Loucy (cell line): ENCODE measurements around the gene HMHB1.

Experiments
- H2AFZ ChIP-seq: fragments of 200-600 bp; sonication (generic); 2 replicates; pipeline ENCODE4 v1.6.0; 2016; ENCODE audit warnings: antibody characterized with exemption, mild to moderate bottlenecking, low read length, moderate library complexity
- H3F3A ChIP-seq: fragments of 200-600 bp; 2 replicates; pipeline ENCODE4 v1.6.0; 2016; ENCODE audit warnings: antibody characterized with exemption, low read depth, mild to moderate bottlenecking
- H3K27me3 ChIP-seq: fragments of 200-600 bp; sonication (generic); 2 replicates; pipeline ENCODE4 v1.6.1; 2014; ENCODE audit warnings: low read length, mild to moderate bottlenecking; ENCODE audit not compliant: insufficient read depth, poor library complexity, severe bottlenecking
- H3K36me3 ChIP-seq: fragments of 200-600 bp; sonication (generic); 2 replicates; pipeline ENCODE4 v1.6.1; 2016; ENCODE audit warnings: low read length; ENCODE audit not compliant: insufficient read depth
- H3K4me1 ChIP-seq: fragments of 200-600 bp; sonication (generic); 2 replicates; pipeline ENCODE4 v1.5.1; 2014; ENCODE audit warnings: low read length, mild to moderate bottlenecking; ENCODE audit not compliant: insufficient read depth, poor library complexity, severe bottlenecking
- H3K4me2 ChIP-seq: fragments of 200-600 bp; sonication (generic); 2 replicates; pipeline ENCODE4 v1.6.0; 2014; ENCODE audit warnings: antibody characterized with exemption, low read length, low read depth, mild to moderate bottlenecking; ENCODE audit not compliant: poor library complexity, severe bottlenecking
- H3K4me3 ChIP-seq: fragments of 200-600 bp; sonication (generic); 2 replicates; pipeline ENCODE4 v1.5.1; 2014; ENCODE audit warnings: low read length, mild to moderate bottlenecking, mixed read lengths; ENCODE audit not compliant: poor library complexity, severe bottlenecking
- H3K79me2 ChIP-seq: fragments of 200-600 bp; sonication (generic); 2 replicates; pipeline ENCODE4 v1.6.1; 2014; ENCODE audit warnings: low read length; ENCODE audit not compliant: insufficient read depth
- H3K9ac ChIP-seq: fragments of 200-600 bp; sonication (generic); 2 replicates; pipeline ENCODE4 v1.6.0; 2014; ENCODE audit warnings: mild to moderate bottlenecking, low read depth, low read length, moderate library complexity; ENCODE audit not compliant: poor library complexity, severe bottlenecking
- H3K9me2 ChIP-seq: fragments of 200-600 bp; sonication (generic); replicated peaks from 2 replicates; pipeline ENCODE4 v1.6.1; 2016; ENCODE audit warnings: low read depth, low read length, mixed read lengths
- H3K9me3 ChIP-seq: fragments of 200-600 bp; sonication (generic); 2 replicates; pipeline ENCODE4 v1.6.1; 2014; ENCODE audit warnings: mild to moderate bottlenecking, antibody characterized with exemption, low read length, low read depth; ENCODE audit not compliant: insufficient read depth
- H4K20me1 ChIP-seq: fragments of 200-600 bp; sonication (generic); 2 replicates; pipeline ENCODE4 v1.6.0; 2014; ENCODE audit warnings: antibody characterized with exemption, low read length, mild to moderate bottlenecking; ENCODE audit not compliant: insufficient read depth, poor library complexity, severe bottlenecking
- EZH2phosphoT487 ChIP-seq: fragments of 200-600 bp; IDR thresholded peaks from 2 replicates; pipeline ENCODE4 v1.6.1; 2018; ENCODE audit warnings: antibody characterized with exemption, mild to moderate bottlenecking, moderate library complexity, borderline replicate concordance
- TF ChIP-seq, protein P1 (sequence below): fragments of 200-600 bp; sonication (generic); conservative IDR thresholded peaks from 2 replicates; pipeline ENCODE4 v1.5.1; 2014; ENCODE audit warnings: mild to moderate bottlenecking, antibody characterized with exemption, low read length

The HMHB1 gene

DNA sequence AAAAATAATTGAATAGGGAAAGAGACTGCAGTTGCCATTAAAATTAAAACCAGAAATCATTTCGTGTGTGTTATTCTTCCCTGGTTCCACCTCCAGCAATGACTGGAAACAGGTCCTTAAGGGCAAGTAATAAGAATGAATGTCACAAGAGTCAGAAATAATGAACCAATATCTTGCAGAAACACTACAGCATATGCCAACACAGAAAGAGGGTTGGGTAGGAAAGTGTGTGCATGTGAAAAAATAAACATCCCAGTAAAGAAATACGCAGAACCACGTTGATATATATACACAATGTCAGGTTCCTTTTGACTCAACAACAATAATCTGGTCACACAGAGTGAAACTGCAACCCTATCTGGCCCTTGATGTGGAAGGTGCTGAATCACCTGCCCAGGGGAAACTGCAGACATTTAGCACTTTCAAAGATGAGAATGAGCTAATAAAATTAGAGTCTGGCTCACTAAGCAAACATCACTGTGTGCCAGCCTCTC lies 15.0 kb downstream of the HMHB1 start:
- H3K4me1 ChIP-seq: peaks cover 10% of the 10 kb centered on the region
- no peaks in the 10 kb centered on the region for H4K20me1 ChIP-seq
- no peaks in the 10 kb centered on the region for H3K9me2 ChIP-seq
- H3F3A ChIP-seq: no peaks in the 10 kb centered on the region
- H3K27me3 ChIP-seq: no peaks in the 10 kb centered on the region
- H3K4me2 ChIP-seq: no peak overlapping the region
- no peaks in the 10 kb centered on the region for H3K79me2 ChIP-seq
- H3K9me3 ChIP-seq: no peaks in the 10 kb centered on the region
- H2AFZ ChIP-seq: no peak overlapping the region
- H3K36me3 ChIP-seq: no peaks in the 10 kb centered on the region
- no peak for TF ChIP-seq EZH2phosphoT487
- TF ChIP-seq, protein P1, sequence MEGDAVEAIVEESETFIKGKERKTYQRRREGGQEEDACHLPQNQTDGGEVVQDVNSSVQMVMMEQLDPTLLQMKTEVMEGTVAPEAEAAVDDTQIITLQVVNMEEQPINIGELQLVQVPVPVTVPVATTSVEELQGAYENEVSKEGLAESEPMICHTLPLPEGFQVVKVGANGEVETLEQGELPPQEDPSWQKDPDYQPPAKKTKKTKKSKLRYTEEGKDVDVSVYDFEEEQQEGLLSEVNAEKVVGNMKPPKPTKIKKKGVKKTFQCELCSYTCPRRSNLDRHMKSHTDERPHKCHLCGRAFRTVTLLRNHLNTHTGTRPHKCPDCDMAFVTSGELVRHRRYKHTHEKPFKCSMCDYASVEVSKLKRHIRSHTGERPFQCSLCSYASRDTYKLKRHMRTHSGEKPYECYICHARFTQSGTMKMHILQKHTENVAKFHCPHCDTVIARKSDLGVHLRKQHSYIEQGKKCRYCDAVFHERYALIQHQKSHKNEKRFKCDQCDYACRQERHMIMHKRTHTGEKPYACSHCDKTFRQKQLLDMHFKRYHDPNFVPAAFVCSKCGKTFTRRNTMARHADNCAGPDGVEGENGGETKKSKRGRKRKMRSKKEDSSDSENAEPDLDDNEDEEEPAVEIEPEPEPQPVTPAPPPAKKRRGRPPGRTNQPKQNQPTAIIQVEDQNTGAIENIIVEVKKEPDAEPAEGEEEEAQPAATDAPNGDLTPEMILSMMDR: no peak
- no peak overlapping the region for H3K9ac ChIP-seq
- no peak overlapping the region for H3K4me3 ChIP-seq

DNA sequence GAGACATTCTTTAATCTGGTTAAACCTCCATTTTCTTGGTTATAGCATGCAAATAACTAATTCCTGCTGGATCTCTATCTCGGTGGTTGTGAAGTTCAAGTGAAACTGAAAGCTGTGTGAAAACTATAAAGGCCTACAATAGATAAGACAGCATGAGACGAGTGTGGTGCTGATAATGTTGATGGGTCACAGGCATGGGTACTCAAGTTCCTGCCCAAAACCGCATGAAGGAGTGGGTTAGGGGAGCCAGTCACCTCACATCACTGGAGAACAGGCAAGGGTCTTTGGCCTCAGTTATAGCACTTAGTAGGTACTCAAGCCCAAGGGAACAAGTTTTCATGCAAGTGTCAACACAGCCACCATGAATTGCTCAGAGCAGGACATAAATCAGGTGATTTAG lies 16.7 kb downstream of the HMHB1 start:
- Histone ChIP-seq H2AFZ (peak overlapping the region; percentile 38), H4K20me1 (no peaks in the 10 kb centered on the region), H3K79me2 (no peaks in the 10 kb centered on the region), H3K4me1 (peaks cover 10% of the 10 kb centered on the region), H3K4me2 (peak overlapping the region; percentile 40), H3K9ac (peak overlapping the region; percentile 4), H3K36me3 (no peaks in the 10 kb centered on the region), H3K9me3 (no peaks in the 10 kb centered on the region), H3K4me3 (peak overlapping the region; percentile 4), H3K27me3 (no peaks in the 10 kb centered on the region), H3K9me2 (no peaks in the 10 kb centered on the region), H3F3A (no peaks in the 10 kb centered on the region)
- TF ChIP-seq EZH2phosphoT487: no peak
- TF ChIP-seq, protein P1: no peak

- H3K9me2 ChIP-seq: no peaks in the 10 kb centered on the region
- peaks cover 14% of the 10 kb centered on the region for H3K4me1 ChIP-seq
- no peaks in the 10 kb centered on the region for H3K36me3 ChIP-seq
- no peak overlapping the region for H2AFZ ChIP-seq
- no peak overlapping the region for H3K4me3 ChIP-seq
- no peak overlapping the region for H3K4me2 ChIP-seq
- H3K9ac ChIP-seq: no peak overlapping the region
- TF ChIP-seq, protein P1: no peak
- no peak for TF ChIP-seq EZH2phosphoT487
- H3K9me3 ChIP-seq: no peaks in the 10 kb centered on the region
- no peaks in the 10 kb centered on the region for H3K27me3 ChIP-seq
- H4K20me1 ChIP-seq: no peaks in the 10 kb centered on the region
- H3K79me2 ChIP-seq: no peaks in the 10 kb centered on the region
- H3F3A ChIP-seq: no peaks in the 10 kb centered on the region
These were observed 21.2 kb downstream of the HMHB1 start for GRCh38 chr5:143833177-143833576.
